GM18520 (cell line): Measurements from ENCODE around the gene XRCC3.
"Not testable (repeated sequence)": the region's sequence is repeated elsewhere in the genome, so short reads cannot be mapped to it uniquely, and the experiment has no call there.

Source experiments
- ATAC-seq: cut with Tn5 transposase; IDR thresholded peaks from one replicate; pipeline ENCODE4 v1.9.1; 2021; ENCODE audit not compliant: unreplicated experiment

The XRCC3 gene

DNA sequence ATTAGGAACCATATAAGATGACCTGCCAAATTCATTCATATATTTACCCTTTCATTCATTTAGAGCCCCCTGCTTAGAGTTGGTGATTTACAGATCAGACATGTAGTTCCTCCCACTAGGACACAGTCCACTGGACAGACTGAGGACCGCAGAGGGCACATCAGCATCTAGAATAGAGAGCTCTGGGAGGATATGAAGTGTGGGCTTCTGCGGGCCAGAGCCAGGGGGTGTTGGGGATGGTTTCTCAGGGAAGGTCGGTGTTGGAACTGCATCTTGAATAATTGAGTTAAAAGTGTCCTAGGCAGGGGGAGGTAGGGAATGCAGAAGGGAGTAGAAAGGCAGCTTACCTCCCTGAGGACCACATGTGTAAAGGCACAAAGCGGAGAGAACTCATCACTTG, 43.3 kb downstream of the XRCC3 start:
- ATAC-seq: no peak

- no peak for ATAC-seq
Observed at GRCh38 chr14:103669370-103669769, 45.9 kb downstream of the XRCC3 start.

- no peak for ATAC-seq
Observed at GRCh38 chr14:103668117-103668516, 47.1 kb downstream of the XRCC3 start.

- no peak for ATAC-seq
Observed at GRCh38 chr14:103667671-103668070, 47.6 kb downstream of the XRCC3 start.

GRCh38 chr14:103663506-103663905, 51.7 kb downstream of the XRCC3 start:
- ATAC-seq: no peak

DNA sequence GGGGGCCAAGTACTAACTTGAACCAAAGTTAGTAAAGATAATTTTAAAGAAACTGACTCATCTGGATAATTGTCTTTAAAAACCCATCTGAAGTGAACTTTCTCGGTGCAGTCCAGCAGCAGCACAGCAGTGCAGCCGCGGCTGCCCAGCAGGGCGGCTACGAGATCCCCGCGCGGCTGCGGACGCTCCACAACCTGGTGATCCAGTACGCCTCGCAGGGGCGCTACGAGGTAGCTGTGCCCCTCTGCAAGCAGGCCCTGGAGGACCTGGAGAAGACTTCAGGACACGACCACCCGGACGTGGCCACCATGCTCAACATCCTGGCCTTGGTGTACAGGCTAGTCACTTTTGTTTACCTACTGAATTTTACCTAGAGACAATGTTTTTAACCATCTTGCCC, 52.7 kb downstream of the XRCC3 start:
- ATAC-seq: no peak

DNA sequence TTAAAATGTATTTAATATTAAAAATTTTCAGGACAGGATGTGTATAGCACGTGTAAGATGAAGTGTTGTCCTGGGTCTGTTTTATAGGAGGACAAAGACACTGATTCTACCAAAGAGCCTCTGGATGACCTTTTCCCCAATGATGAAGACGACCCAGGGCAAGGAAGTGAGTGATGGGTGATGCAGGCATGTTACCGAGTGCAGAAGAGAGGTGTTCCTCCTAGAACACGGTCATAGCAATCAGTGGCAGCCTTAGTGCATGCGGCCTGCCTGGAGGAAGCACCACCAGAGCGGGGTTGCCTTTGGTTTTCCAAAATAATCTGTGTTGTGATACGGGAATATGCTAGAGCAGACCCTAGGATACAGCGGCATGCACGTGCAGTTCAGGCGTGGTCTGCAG, 53.2 kb downstream of the XRCC3 start:
- no peak for ATAC-seq

- no peak for ATAC-seq
Observed at GRCh38 chr14:103659631-103660030, 55.6 kb downstream of the XRCC3 start.

DNA sequence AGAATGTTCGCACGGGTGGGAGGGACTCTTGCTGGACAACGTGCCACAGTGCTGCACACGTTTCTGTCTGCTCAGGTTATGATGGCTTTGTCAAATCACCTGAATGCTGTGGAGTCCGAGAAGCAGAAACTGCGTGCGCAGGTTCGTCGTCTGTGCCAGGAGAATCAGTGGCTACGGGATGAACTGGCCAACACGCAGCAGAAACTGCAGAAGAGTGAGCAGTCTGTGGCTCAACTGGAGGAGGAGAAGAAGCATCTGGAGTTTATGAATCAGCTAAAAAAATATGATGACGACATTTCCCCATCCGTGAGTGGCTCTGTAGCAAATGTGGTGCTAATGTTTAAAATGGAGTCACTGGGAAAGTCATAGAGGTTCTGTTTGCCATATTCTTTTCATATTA, 57.8 kb downstream of the XRCC3 start:
- no peak for ATAC-seq

GRCh38 chr14:103656756-103657133, 58.5 kb downstream of the XRCC3 start:
- ATAC-seq: no peak

GRCh38 chr14:103656031-103656755, 59.1 kb downstream of the XRCC3 start:
- ATAC-seq: no peak

- ATAC-seq: no peak
Observed at GRCh38 chr14:103654619-103655018, 60.6 kb downstream of the XRCC3 start.

GRCh38 chr14:103653805-103654204, 61.4 kb downstream of the XRCC3 start:
- no peak for ATAC-seq

DNA sequence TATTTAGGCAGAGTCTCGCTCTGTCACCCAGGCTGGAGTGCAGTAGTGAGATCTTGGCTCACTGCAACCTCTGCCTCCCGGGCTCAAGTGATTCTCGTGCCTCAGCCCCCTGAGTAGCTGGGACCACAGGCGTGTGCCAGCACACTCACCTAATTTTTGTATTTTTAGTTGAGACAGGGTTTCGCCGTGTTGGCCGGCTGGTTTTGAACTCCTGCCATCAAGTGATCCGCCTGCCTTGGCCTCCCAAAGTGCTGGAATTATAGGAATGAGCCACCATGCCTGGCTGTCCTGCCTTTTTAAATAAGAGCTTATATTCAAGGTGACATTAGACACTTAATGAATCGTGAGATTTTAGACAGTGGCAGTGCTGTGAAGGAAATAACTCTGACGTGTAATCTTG, 61.9 kb downstream of the XRCC3 start:
- ATAC-seq: not testable (repeated sequence)

GRCh38 chr14:103652806-103653205, 62.4 kb downstream of the XRCC3 start:
- no peak for ATAC-seq

- no peak for ATAC-seq
Observed at GRCh38 chr14:103651585-103651984, 63.7 kb downstream of the XRCC3 start.

- ATAC-seq: no peak
Observed at GRCh38 chr14:103650213-103650612, 65.0 kb downstream of the XRCC3 start.

- ATAC-seq: no peak
Observed at GRCh38 chr14:103649001-103649400, 66.2 kb downstream of the XRCC3 start.
